GM19025 (cell line): Measurements from ENCODE around the gene SRBD1.

Experiments
- ATAC-seq: cut with Tn5 transposase; IDR thresholded peaks from one replicate; pipeline ENCODE4 v1.9.1; 2021; ENCODE audit warnings: mild to moderate bottlenecking, low read depth, moderate library complexity; ENCODE audit not compliant: unreplicated experiment

The SRBD1 gene

DNA sequence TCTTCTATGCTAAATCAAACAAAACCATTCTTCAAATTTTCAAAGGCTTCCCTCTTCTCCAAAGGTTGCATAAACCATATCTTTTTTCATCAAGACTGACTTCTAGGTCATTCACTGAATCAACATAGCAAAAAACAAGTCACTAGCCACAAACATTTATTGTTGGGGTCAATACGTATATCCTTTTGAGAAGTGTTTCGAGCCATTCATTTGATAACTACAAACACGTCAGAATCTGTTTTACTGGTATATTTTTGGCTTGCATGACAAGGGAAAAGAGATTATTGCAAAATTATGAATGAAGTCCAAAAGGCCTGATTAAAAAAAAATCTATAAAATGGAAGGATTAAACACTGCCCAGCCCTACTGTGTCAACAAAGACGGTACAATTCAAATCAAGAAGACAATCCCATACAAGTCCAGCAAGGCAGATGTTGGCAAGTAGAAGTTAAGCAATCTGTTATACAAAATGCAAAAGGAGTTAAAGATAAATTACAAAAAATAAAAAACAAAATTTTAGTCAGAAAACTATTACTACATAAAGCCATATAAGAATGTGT lies 222.4 kb downstream of the SRBD1 start:
- ATAC-seq: no peak

DNA sequence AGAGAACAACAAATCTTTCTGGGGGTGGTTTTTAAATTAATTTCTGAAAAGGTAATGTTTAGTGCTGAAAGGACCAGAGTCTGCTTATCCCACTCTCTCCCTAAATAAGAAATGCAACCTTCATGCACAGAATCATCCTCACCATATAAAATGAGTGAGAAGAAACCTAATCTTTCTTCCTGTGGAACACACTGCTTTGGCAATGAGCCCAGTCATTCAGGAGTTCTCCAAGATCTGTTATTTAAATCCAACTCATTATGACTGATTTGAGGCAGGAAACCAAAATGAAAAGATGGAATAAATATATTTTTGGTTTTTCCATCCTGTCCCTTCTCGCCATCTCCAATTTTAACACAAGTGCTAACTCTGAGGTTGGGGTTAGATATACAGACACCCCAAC lies 228.3 kb downstream of the SRBD1 start:
- no peak for ATAC-seq

DNA sequence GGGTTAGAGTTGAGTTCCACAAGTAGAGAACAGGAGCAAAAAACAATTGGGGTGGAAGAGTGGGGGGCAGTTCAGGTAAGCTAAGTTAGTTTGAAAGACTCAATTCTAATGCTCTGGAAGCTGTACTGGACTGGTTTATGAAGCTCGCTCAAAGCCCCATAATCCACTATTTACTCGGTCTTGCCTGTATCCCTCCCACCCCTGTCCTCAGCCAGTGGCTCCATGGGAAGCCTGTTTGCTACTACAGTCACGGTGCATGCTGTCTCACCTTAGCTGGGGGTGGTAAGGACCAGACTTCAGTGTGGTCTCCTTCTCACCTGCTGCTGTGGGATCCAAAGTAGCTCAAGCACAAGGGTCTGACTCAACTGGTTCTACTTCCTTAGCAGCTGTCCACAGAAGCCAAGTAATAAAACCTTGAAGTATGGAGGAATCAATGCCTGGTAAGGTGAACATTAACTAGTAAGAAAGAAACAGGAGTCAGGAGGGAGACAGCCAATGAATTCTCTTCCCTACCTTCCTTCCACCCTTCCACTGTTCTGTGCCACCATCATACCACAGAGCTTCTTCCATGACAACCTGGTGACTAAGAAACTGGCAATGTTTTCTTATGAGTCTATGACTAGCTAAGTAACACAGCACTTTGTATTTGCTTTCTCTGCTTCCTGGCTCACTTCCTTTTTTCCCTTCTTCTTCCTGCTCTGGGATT lies 230.8 kb downstream of the SRBD1 start:
- no peak for ATAC-seq

DNA sequence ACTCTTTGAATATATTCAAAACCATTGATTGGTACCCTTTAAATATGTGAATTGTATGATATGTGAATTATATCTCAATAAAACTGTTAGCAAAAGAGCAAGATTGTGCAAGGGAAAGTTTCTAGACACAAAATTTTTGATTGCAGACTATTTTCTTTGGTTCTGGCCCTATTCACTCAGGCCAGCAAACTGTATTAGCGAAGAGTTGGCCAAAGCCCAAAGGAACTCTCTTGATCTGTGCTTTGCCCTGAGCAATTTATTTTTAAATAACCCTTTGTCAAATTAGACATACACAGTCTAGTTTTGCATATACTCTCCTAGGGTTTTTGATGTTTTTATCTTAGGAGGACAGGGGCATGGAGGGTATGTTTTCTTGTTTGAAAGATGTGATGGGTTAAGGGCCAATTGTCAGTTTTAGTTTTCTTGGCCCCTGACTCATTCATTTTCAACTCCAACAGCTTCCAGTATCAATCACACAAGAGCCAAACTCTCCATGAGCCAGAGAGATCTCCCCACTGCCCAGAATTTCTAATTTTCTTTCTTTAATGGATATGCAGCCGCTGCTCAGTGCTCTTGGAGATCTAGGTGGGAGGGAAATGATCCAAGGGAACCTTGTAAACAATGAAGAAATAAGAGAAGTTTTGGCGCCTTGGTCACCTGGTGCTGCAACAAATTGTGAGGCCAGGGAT lies 231.5 kb downstream of the SRBD1 start:
- ATAC-seq: no peak

DNA sequence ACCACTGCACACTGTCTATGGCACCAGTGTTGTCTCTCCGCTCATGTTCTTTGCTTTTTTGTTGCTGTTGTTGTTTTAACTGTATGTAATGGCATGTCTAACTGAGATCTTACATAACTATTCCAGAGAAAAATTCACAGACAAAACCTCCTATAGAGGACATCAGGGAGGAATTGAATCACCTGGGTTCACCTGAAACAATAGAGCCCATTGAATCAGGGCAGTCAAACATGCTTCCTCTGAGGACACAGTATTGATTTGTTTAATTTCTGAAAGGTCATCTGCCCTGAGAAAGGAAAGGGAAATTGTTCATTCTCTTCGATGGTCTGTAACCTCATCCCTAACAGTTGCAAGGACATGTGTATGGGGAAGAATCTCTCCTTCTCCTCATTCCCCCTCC lies 237.5 kb downstream of the SRBD1 start:
- no peak for ATAC-seq

DNA sequence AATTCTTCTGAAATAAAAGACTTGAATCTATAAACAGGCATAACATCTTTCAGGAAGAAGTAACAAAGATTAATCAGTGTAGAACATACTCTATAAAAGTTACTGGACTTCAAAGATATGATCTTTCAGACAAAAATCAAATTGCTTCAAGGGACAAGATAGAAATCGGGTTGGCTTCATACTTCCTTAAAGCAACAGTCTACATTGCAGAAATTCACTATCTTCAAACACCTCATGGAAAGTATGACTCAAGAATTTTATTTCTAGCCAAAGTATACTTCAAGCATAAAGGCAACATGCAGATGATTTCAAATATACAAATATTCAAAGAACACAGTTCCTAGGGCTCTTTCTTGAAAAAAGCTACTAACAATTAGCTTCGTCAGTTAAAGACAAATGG lies 240.7 kb downstream of the SRBD1 start:
- no peak for ATAC-seq

DNA sequence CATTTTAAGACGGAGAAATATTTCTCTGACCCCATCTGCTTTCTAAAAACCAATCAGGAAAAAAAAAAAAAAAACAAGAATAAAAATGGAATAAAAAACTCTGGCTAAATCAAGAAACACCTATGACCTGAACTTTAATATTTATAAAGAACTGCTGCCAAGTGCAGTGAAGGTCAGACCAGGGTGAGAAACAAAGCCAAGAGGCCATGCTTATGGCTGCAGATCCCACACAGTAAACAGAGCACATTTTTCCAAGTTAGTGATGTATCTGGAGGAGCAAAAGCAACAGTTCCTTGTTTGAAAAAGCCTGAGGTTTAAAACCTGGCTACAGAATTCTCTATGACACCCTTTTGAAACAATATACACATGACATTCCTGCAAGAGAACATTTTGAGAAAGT lies 242.3 kb downstream of the SRBD1 start:
- ATAC-seq: no peak

DNA sequence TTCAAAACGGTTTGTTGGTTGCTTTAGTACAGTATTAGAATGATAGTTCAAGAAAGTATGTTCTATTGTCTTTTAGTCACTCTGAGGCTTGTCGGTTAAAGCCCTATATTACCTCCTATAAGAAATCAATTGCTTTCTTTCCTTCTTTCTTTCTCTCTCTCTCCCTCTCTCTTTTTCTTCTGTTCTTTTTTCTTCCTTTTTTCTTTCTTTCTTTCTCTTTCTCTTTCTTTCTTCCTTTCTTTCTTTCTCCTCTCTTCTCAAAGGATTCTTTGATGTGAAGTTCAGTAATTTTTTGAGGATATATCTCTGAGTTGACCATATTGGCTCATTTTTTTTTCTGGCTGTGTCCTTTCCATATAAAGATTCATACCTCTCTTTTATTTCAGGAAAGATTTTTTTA lies 249.4 kb downstream of the SRBD1 start:
- ATAC-seq: no peak

DNA sequence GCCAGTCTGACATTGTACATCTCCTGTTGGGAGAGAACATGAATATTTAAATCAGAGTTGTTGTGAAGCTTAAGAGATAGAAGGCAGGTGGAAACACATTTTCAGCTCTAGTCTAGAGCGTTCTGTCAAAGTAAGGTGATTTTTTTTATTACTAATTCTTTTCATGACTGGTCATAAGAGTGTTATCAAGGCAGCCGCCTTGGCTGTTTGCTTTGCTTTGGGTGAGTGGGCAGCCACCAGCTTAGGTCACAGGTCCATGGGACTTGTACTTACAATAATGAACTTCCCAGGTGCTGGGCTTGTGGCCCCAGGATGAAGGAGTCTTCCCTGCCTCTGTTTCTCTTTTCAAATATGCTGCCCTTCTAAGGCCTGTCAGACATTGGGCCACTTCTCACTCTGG lies 256.3 kb downstream of the SRBD1 start:
- no peak for ATAC-seq

DNA sequence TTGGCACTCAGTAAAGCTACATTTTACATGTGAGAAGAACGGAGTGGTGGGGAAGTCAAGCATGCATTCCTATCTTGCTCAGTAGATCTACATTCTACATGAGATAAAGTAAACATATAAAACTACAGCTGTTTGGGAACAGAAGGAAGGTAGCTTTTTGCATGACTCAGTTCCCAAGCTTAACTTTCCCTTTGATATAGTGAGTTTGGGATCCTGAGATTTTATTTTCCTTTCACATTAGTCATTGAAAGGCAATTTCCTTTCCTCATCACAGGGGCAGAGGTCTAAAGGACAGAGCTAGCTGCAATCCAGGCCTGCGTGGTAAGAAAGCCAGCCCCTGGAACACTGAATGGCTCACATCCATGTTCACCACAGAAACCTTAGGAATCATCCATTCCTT lies 257.2 kb downstream of the SRBD1 start:
- no peak for ATAC-seq

DNA sequence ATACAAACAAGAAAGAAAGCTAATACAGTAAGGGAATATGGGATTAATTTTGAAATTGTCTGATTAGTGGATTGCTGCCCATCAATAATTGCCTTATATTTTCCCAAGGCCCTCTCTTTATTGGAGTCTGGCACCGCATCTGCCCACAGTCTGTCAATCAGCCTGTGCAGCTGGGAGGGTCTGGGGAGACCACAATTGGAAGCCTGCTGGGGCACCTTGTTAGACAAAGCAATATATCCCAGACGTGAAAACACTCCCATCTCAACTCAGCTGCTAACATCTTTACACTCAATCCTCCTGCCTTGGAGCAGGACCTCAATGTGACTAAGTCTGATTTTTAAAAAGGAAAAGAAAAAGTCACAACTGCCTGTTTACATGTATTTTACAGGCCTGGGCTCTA lies 258.6 kb downstream of the SRBD1 start:
- no peak for ATAC-seq

DNA sequence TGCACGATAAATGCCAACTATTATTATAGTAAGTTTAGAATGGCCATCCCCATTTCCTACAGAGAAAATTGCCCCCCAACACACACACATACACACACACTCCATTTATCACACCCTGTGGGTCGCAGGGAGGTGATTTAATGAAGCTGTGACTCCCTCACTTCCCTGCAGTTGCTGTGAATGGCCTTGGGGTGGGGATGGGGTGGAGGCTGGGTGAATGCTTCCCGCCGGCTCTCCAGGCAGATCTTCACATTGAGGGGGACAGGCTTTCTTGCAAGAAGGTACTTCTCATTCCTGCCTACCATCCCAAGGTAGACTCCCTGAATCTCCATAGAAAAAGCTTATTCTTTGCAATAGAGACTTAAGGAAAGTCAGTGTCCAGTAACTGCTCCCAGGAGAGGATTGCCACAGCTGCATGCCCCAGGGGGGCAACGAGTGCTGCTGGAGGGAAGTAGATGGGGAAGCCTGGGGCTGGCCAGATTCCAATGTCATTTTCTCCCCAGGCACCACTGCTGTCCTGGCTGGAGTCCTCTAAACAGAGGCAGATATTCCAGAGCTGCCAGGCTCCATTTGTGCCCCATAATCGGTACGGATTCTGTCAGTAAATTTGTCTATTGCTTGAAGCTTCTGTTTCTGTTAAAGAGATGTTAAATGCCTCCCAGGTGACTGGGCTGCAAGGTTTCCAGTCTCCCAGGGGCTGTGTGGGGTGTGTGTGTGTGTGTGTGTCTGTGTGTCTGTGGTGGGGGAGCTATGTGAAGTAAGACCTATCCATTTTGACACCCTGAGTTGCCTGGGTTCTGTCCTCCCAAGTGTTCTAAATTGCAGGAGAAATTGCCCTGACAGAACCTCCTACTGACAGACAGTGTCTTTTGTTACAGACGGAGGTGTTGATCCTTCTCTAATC lies 265.5 kb downstream of the SRBD1 start:
- no peak for ATAC-seq

DNA sequence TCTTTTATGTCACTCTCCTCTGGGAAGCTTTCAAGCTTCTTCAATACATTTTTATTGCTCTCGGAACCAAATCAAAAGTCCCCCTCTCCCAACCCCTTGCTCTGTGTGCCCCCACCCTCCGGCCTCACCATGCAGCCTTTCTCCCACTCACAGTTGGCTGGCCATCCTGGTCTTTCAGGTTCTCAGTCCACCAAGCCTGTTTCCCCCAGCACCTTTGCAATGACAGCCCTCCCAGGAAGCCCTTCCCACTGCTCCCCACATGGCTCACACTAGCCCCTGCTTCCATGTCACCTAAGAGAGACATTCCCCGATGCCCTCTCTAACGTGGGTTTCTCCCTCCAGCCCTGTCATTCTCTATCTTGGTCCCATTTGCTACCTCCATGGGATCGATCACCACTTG lies 266.6 kb downstream of the SRBD1 start:
- no peak for ATAC-seq

DNA sequence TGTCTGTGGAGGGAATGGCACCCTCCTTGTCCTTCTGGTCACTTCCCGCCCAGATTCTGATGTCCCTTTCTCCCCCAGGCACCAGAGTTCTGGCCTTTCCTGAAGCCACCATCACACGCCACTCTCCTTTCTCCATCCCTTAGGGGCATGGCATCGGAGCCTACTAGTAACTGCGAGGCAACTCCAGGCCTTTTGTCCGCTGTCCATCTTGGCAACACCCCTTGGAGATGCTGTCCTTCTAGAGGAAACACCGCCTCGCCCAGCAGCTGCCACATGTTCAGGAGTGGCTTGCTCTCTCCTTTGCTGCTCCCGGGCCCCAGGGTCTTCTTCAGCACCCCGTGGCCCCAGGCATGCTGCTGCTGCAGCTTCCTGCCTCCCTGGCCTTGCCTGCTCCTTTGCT lies 267.0 kb downstream of the SRBD1 start:
- no peak for ATAC-seq

DNA sequence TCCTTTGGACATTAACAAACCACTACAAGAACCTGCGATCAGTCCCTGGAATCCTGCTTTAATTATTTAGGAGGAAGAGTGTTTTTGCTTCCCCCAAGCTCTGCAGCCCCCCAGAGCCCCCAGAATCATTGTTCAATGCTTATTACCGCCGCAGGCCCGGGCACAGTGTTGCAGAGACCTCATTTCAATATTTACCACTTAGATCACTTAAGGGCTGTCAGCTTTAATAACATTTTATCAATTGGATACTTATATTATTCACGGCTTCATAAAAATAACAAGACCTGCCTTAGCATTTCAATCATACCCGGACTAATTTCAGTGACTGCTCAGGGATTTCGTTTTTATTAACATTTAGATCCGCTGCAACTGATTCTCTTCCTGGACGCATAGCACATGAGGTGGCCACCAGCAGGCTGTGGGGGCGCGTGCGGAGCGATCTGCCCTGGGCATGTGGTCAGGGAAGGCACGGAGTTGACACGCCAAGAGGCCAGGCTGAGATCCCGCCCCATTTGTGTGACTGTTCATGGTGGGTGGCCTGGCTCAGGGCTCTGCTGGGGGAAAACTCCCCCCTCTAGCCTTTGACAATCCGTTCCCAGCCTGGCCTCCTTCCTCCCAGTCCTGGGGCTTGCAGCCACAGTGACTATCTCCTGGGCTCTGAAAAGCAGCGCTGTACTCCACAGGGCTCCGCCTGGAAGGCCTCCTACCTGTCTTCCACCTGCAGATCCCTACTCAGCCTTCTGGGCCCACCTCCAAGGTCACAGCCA lies 267.6 kb downstream of the SRBD1 start:
- ATAC-seq: no peak

DNA sequence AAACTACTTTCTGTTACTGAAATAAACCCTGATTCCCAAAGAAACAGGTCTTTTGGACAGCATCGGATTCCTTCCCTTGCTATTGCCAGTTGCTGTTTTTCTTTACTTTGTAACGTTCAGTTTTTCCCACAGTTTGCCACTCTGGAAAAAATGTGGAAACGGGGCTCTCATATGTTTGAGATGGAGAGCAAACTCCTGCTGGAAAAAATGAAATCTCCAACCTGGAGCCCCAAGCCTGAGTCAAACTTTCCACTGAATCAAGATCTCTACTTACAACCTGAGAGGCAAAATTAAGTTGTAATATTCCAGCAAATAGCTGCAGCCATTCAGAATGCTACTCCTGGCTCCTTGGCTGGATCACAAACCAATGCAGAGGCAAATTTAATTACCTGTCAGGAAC lies 270.7 kb downstream of the SRBD1 start:
- no peak for ATAC-seq

DNA sequence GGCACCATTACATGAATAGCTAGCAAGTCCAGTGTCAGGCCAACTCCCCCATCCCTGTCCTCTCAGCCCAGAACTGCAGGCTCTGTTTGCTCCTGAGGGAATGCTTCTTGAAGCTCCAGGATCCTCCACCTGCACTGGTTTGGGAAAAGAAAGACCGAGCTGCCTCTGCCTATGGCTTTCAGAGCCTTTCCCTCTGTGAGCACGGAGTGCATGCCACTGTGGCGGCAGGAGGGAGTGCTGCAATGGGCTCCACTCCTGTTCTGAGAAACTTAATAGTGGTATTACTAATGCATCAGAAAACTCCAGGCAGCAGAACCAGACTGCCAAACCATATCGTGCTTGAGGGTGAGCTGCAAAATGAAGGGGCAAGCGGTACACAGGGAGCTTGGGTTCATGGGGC lies 271.8 kb downstream of the SRBD1 start:
- ATAC-seq: no peak
